GM19240 (cell line): ENCODE measurements around the gene IDE.
A peak's percentile ranks its signal among the peaks of the same experiment; 100 is the strongest.
"Not testable (repeated sequence)": the region's sequence is repeated elsewhere in the genome, so short reads cannot be mapped to it uniquely, and the experiment has no call there.

Experiments
- DNase-seq: peaks from one replicate; pipeline ENCODE4 v3.0.0; 2011; ENCODE audit warnings: low spot score; ENCODE audit not compliant: insufficient read length

Gene IDE

GRCh38 chr10:92573798-92574547 is at the start of gene IDE:
Gene IDE, minus strand, starts transcription at chr10:92574093. Its CDS starts 74 bp downstream, at chr10:92574019.
- DNase-seq = peak; percentile 65

GRCh38 chr10:92619368-92619767 is 45.5 kb upstream of the IDE start:
- DNase-seq = no peak

GRCh38 chr10:92615515-92615914 is 41.6 kb upstream of the IDE start:
- DNase-seq = no peak

GRCh38 chr10:92604841-92605240 is 30.9 kb upstream of the IDE start:
- DNase-seq = no peak

GRCh38 chr10:92598321-92598720 is 24.4 kb upstream of the IDE start:
- no peak for DNase-seq

- no peak for DNase-seq
Measured at GRCh38 chr10:92595505-92595904, 21.6 kb upstream of the IDE start.

- DNase-seq = no peak
Measured at GRCh38 chr10:92593619-92594588, 20.0 kb upstream of the IDE start.

- peak; percentile 58 for DNase-seq
Measured at GRCh38 chr10:92592761-92593618, 19.1 kb upstream of the IDE start, which contains the start of gene KIF11. Gene KIF11, plus strand, starts transcription at chr10:92593130. Its CDS starts 246 bp downstream, at chr10:92593376.

GRCh38 chr10:92591550-92592022 is 17.7 kb upstream of the IDE start:
- peak; percentile 60 for DNase-seq

GRCh38 chr10:92590623-92591549 is 17.0 kb upstream of the IDE start:
- DNase-seq = no peak

GRCh38 chr10:92582347-92582746 is 8.5 kb upstream of the IDE start:
- DNase-seq = not testable (repeated sequence)

- DNase-seq = no peak
Measured at GRCh38 chr10:92575961-92576360, 2.1 kb upstream of the IDE start.

- no peak for DNase-seq
Measured at GRCh38 chr10:92574548-92575261, 812 bp upstream of the IDE start.

GRCh38 chr10:92573091-92573797 is 649 bp downstream of the IDE start:
- no peak for DNase-seq

- DNase-seq = no peak
Measured at GRCh38 chr10:92572362-92573090, 1.4 kb downstream of the IDE start.

GRCh38 chr10:92571649-92572048 is 2.2 kb downstream of the IDE start:
- DNase-seq = no peak

GRCh38 chr10:92569663-92570062 is 4.2 kb downstream of the IDE start:
- not testable (repeated sequence) for DNase-seq

- no peak for DNase-seq
Measured at GRCh38 chr10:92569071-92569470, 4.8 kb downstream of the IDE start.
